ENCODE data around the gene PGS1. TPM values are rescaled to one million over a fixed set of nuclear protein-coding genes. Genes with fewer than 3 reads are reported as not detected.

Gene PGS1
- total RNA-seq, 6 experiments from 2014 or later, result 20.2 to 26.1 (median 24.5) TPM

DNA sequence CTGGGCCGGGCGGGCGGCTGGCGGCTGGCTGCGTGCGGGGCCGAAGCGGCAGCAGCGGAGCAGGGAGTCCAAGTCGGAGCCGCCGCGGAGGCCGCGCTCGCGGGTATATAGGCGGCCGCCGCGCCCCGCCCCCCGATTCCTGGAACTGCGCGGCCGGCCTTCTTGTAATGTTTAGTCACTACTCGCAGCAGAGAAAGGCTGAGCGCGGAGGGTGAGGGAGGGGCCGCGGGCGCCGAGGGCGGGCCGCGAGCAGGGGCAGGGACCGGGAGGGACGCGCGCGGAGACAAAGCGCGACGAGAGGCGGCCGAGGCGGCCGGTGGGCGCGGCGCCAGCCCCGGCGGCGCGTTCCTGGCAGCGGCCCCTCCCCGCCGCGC lies 18.5 kb upstream of the PGS1 start, which contains the start of gene SOCS3:
SOCS3 (minus strand) TSS at position 81 of the 374 bp plus-strand sequence. CDS start 982 bp downstream, outside the sequence.
- TF ChIP-seq CTCF (IDR thresholded peaks at IDR 0.05), result no peak
- Mint-ChIP-seq H3K4me3 (peak within 1 kb of the TSS; percentile 93), H3K4me1 (ENCODE audit: low read depth) (peaks cover 37% of the 10 kb centered on the region), H3K36me3 (ENCODE audit: low read depth) (peaks cover 22% of the 10 kb centered on the region), H3K27ac (peak within 1 kb of the TSS; percentile 98), H3K9me3 (no peaks in the 10 kb centered on the region), H3K27me3 (ENCODE audit: insufficient read depth) (peaks cover 27% of the 10 kb centered on the region)
- DNase-seq, result peak; percentile 97

- TF ChIP-seq CTCF (IDR thresholded peaks at IDR 0.05), result peak; percentile 97
- Mint-ChIP-seq H3K36me3 (ENCODE audit: low read depth) (peaks cover 22% of the 10 kb centered on the region), H3K4me3 (peak overlapping the region; percentile 75), H3K9me3 (no peaks in the 10 kb centered on the region), H3K27me3 (ENCODE audit: insufficient read depth) (peaks cover 25% of the 10 kb centered on the region), H3K4me1 (ENCODE audit: low read depth) (peaks cover 31% of the 10 kb centered on the region), H3K27ac (peak overlapping the region; percentile 57)
- DNase-seq, result peak; percentile 76
Observed at GRCh38 chr17:78360371-78361224, 17.9 kb upstream of the PGS1 start.

GRCh38 chr17:78361225-78361701 lies 17.2 kb upstream of the PGS1 start:
- Mint-ChIP-seq H3K27ac (no peak overlapping the region), H3K27me3 (ENCODE audit: insufficient read depth) (peaks cover 18% of the 10 kb centered on the region), H3K4me3 (no peak overlapping the region), H3K4me1 (ENCODE audit: low read depth) (peaks cover 31% of the 10 kb centered on the region), H3K36me3 (ENCODE audit: low read depth) (peaks cover 22% of the 10 kb centered on the region), H3K9me3 (no peaks in the 10 kb centered on the region)
- no peak for DNase-seq
- TF ChIP-seq CTCF (IDR thresholded peaks at IDR 0.05), result no peak

- DNase-seq, result no peak
- TF ChIP-seq CTCF (IDR thresholded peaks at IDR 0.05), result no peak
- H3K27me3 Mint-ChIP-seq (ENCODE audit: insufficient read depth), result peaks cover 22% of the 10 kb centered on the region
- no peak overlapping the region for H3K27ac Mint-ChIP-seq
- H3K36me3 Mint-ChIP-seq (ENCODE audit: low read depth), result peaks cover 16% of the 10 kb centered on the region
- H3K4me1 Mint-ChIP-seq (ENCODE audit: low read depth), result peaks cover 23% of the 10 kb centered on the region
- no peaks in the 10 kb centered on the region for H3K9me3 Mint-ChIP-seq
- no peak overlapping the region for H3K4me3 Mint-ChIP-seq
Observed at GRCh38 chr17:78362232-78362631, 16.2 kb upstream of the PGS1 start.

GRCh38 chr17:78362671-78363070 lies 15.8 kb upstream of the PGS1 start:
- Mint-ChIP-seq H3K4me1 (ENCODE audit: low read depth) (peaks cover 19% of the 10 kb centered on the region), H3K9me3 (no peaks in the 10 kb centered on the region), H3K27ac (no peak overlapping the region), H3K27me3 (ENCODE audit: insufficient read depth) (peaks cover 22% of the 10 kb centered on the region), H3K4me3 (no peak overlapping the region), H3K36me3 (ENCODE audit: low read depth) (peaks cover 11% of the 10 kb centered on the region)
- no peak for DNase-seq
- TF ChIP-seq CTCF (IDR thresholded peaks at IDR 0.05), result peak; percentile 60
